ENCODE results near the gene RASSF3. TPM values are rescaled to one million over a fixed set of nuclear protein-coding genes. Genes with fewer than 3 reads are reported as not detected.
A peak's percentile ranks its signal among the peaks of the same experiment; 100 is the strongest.

Gene RASSF3
- total RNA-seq, 2 experiments from 2014 or later, result 16.3 to 49.9 TPM

DNA sequence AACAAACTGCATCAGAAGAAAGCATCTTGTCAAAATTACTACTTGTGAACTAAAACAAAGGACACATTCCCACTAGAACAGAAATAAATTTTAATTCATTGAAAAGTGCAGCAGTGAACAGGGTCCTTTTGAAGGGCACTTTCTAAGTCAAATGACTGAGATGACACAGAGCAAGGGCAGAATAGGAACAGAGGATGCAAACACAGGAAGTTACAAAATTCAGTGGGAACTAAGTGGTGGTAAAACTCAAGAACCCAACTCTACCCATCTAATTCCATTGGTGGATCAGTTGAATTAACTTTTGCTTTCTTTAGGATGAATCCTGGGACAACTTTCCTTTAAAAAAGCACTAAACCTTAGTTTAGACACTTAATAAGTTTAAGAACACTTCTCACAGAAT lies 103.1 kb downstream of the RASSF3 start:
- no peak overlapping the region for H3K4me2 ChIP-seq (ENCODE audit: low read length)
- no peaks in the 10 kb centered on the region for H3K9me2 ChIP-seq (ENCODE audit: insufficient read depth, low read length)
- H3K9me3 ChIP-seq (ENCODE audit: low read length), result no peaks in the 10 kb centered on the region
- BruUV-seq (replicated peaks), result no TSS peak
- no peak overlapping the region for H2AFZ ChIP-seq (ENCODE audit: low read length)
- H3K27ac ChIP-seq (ENCODE audit: low read depth, low read length, poor library complexity, severe bottlenecking), result no peak overlapping the region
- H3K79me2 ChIP-seq (ENCODE audit: insufficient read depth, low read depth, low read length), result no peaks in the 10 kb centered on the region
- H3K4me1 ChIP-seq (ENCODE audit: insufficient read depth, low read length, poor library complexity, severe bottlenecking), result no peaks in the 10 kb centered on the region
- ChIA-PET POLR2A (no interaction called here), CTCF (ENCODE audit: unreplicated experiment) (no interaction called here)
- DNase-seq (ENCODE audit: low spot score), result no peak
- no peak overlapping the region for H3K4me3 ChIP-seq (ENCODE audit: low read depth, low read length, poor library complexity, severe bottlenecking)
- TF ChIP-seq CTCF (conservative IDR thresholded peaks at IDR 0.05; ENCODE audit: low read length) (no peak), EZH2phosphoT487 (IDR thresholded peaks at IDR 0.05; ENCODE audit: borderline replicate concordance, low read depth, low read length) (no peak)
- H4K20me1 ChIP-seq (ENCODE audit: insufficient read depth, low read length), result no peaks in the 10 kb centered on the region
- peaks cover 29% of the 10 kb centered on the region; the same call in 1 of the 2 replicates for H3K36me3 ChIP-seq (ENCODE audit: insufficient read depth, low read length)
- intact Hi-C loops (cut with micrococcal nuclease; ENCODE audit: unreplicated experiment), result no loop called here

DNA sequence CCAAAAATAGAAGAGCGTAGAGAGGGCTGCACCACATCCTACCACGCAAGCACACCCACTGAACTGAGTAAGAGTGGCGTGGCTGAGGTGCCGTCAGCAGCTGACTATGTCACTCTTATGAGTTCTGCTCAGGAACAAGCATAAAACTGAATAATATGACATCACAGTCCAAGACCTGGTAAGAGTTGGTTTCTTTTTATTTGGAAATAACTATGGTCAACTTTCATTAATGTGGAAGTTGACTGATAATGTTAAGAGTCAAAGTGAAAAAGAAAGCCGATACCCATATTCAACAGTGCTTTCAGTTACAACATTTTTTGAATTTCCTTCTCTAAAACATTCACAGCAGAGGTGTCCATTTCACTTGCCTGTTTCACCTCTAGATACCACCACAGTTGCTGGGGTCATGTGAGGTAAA lies 104.3 kb downstream of the RASSF3 start:
- ChIA-PET POLR2A (no interaction called here), CTCF (ENCODE audit: unreplicated experiment) (no interaction called here)
- Histone ChIP-seq H3K4me1 (ENCODE audit: insufficient read depth, low read length, poor library complexity, severe bottlenecking) (no peaks in the 10 kb centered on the region), H3K79me2 (ENCODE audit: insufficient read depth, low read depth, low read length) (no peaks in the 10 kb centered on the region), H3K9me3 (ENCODE audit: low read length) (no peaks in the 10 kb centered on the region), H2AFZ (ENCODE audit: low read length) (no peak overlapping the region), H4K20me1 (ENCODE audit: insufficient read depth, low read length) (no peaks in the 10 kb centered on the region), H3K4me2 (ENCODE audit: low read length) (no peak overlapping the region), H3K27ac (ENCODE audit: low read depth, low read length, poor library complexity, severe bottlenecking) (no peak overlapping the region), H3K9me2 (ENCODE audit: insufficient read depth, low read length) (no peaks in the 10 kb centered on the region), H3K36me3 (ENCODE audit: insufficient read depth, low read length) (peaks cover 32% of the 10 kb centered on the region; the same call in 1 of the 2 replicates), H3K4me3 (ENCODE audit: low read depth, low read length, poor library complexity, severe bottlenecking) (no peak overlapping the region)
- BruUV-seq (replicated peaks), result no TSS peak
- intact Hi-C loops (cut with micrococcal nuclease; ENCODE audit: unreplicated experiment), result no loop called here
- no peak for TF ChIP-seq EZH2phosphoT487 (IDR thresholded peaks at IDR 0.05; ENCODE audit: borderline replicate concordance, low read depth, low read length)
- no peak for TF ChIP-seq CTCF (conservative IDR thresholded peaks at IDR 0.05; ENCODE audit: low read length)
- DNase-seq (ENCODE audit: low spot score), result no peak

GRCh38 chr12:64716371-64716770 lies 106.1 kb downstream of the RASSF3 start:
- Histone ChIP-seq H3K36me3 (ENCODE audit: insufficient read depth, low read length) (peaks cover 43% of the 10 kb centered on the region; the same call in 1 of the 2 replicates), H3K9me2 (ENCODE audit: insufficient read depth, low read length) (no peaks in the 10 kb centered on the region), H2AFZ (ENCODE audit: low read length) (no peak overlapping the region), H3K9me3 (ENCODE audit: low read length) (no peaks in the 10 kb centered on the region), H3K27ac (ENCODE audit: low read depth, low read length, poor library complexity, severe bottlenecking) (no peak overlapping the region), H3K4me2 (ENCODE audit: low read length) (no peak overlapping the region), H3K4me3 (ENCODE audit: low read depth, low read length, poor library complexity, severe bottlenecking) (no peak overlapping the region), H3K4me1 (ENCODE audit: insufficient read depth, low read length, poor library complexity, severe bottlenecking) (no peaks in the 10 kb centered on the region), H4K20me1 (ENCODE audit: insufficient read depth, low read length) (no peaks in the 10 kb centered on the region), H3K79me2 (ENCODE audit: insufficient read depth, low read depth, low read length) (no peaks in the 10 kb centered on the region)
- no peak for TF ChIP-seq EZH2phosphoT487 (IDR thresholded peaks at IDR 0.05; ENCODE audit: borderline replicate concordance, low read depth, low read length)
- TF ChIP-seq CTCF (conservative IDR thresholded peaks at IDR 0.05; ENCODE audit: low read length), result no peak
- CTCF ChIA-PET (ENCODE audit: unreplicated experiment), result no interaction called here
- intact Hi-C loops (cut with micrococcal nuclease; ENCODE audit: unreplicated experiment), result no loop called here
- POLR2A ChIA-PET, result interaction anchor here (1.1 to 1.4 kb wide), 2 partner anchors 19 to 132 kb away, joined by 4 to 5 read pairs; no protein-coding TSS in a partner anchor
- BruUV-seq (replicated peaks), result TSS peak; percentile 50
- DNase-seq (ENCODE audit: low spot score), result no peak

Measured in OCI-LY7 (cell line).